Measurements from ENCODE around the gene SLC25A40.
"Not testable (repeated sequence)": the region's sequence is repeated elsewhere in the genome, so short reads cannot be mapped to it uniquely, and the experiment has no call there.

- TF ChIP-seq POLR2A, CTCF (IDR thresholded peaks at IDR 0.05): not testable (repeated sequence)
Measured at GRCh38 chr7:87873328-87873727, 2.8 kb downstream of the SLC25A40 start.
